ENCODE data around the gene BUB1. TPM values are rescaled to one million over a fixed set of nuclear protein-coding genes. Genes with fewer than 3 reads are reported as not detected.
"Not testable (repeated sequence)": the region's sequence is repeated elsewhere in the genome, so short reads cannot be mapped to it uniquely, and the experiment has no call there.

The BUB1 gene
- total RNA-seq, 2 experiments from 2014 or later = 102 to 111 TPM

DNA sequence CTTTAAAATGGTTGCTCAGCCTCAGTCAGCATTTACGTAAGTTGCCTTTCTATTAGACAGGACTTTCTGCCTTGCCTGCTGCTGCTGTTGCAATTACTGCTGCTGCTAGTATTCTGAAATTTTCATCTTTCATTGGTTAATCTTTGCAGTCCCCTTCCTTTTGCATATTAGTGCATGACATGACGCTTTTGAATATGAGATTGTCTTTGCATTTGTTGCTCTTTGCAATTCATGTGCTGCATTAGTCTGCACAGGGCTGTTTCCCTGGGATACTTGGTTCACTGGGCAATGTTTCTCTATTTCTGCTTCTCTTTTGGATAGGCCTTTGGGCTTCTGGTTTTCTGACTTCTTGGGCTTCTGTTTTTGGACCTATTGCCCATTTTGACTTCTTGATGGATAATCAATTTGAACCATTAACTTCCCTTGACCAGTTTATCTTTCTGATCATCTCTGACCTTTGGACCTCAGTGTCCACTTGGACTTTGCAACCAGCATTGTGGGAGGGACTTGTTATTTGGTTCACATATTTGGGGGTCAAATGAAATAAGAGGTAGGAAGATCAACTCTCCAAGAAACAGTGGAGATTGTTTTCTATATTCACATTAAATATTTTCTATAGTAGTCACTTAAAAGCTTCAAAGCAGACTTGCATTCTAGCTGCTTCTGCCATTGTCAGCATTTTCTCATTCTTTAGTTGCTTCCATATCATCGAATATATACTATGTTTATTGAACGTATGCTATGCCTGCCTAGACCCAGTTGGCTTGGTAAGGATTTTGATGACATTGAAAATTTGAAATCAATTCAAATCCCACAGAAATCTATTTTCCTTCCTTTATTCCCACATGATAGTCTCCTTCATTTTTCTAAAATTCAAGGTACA is 12.5 kb upstream of the BUB1 start:
- intact Hi-C loops (cut with micrococcal nuclease) = no loop called here
- no peak for ATAC-seq
- TF ChIP-seq, protein P1, sequence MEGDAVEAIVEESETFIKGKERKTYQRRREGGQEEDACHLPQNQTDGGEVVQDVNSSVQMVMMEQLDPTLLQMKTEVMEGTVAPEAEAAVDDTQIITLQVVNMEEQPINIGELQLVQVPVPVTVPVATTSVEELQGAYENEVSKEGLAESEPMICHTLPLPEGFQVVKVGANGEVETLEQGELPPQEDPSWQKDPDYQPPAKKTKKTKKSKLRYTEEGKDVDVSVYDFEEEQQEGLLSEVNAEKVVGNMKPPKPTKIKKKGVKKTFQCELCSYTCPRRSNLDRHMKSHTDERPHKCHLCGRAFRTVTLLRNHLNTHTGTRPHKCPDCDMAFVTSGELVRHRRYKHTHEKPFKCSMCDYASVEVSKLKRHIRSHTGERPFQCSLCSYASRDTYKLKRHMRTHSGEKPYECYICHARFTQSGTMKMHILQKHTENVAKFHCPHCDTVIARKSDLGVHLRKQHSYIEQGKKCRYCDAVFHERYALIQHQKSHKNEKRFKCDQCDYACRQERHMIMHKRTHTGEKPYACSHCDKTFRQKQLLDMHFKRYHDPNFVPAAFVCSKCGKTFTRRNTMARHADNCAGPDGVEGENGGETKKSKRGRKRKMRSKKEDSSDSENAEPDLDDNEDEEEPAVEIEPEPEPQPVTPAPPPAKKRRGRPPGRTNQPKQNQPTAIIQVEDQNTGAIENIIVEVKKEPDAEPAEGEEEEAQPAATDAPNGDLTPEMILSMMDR (IDR thresholded peaks at IDR 0.05) = no peak
- H3K4me1 Mint-ChIP-seq (ENCODE audit: low read depth) = peaks cover 5% of the 10 kb centered on the region
- no peak overlapping the region for H3K27ac Mint-ChIP-seq
- H3K9me3 Mint-ChIP-seq = peaks cover 10% of the 10 kb centered on the region
- ChIA-PET CTCF (no interaction called here), POLR2A (no interaction called here)
- no peak overlapping the region for H3K4me3 Mint-ChIP-seq
- H3K27me3 Mint-ChIP-seq = peaks cover 18% of the 10 kb centered on the region
- no peaks in the 10 kb centered on the region for H3K36me3 Mint-ChIP-seq (ENCODE audit: low read depth)
- no peak for DNase-seq

- H3K27me3 Mint-ChIP-seq = peaks cover 13% of the 10 kb centered on the region
- H3K36me3 Mint-ChIP-seq (ENCODE audit: low read depth) = no peaks in the 10 kb centered on the region
- no peak for DNase-seq
- no peak overlapping the region for H3K27ac Mint-ChIP-seq
- H3K9me3 Mint-ChIP-seq = peaks cover 10% of the 10 kb centered on the region
- ChIA-PET POLR2A (no interaction called here), CTCF (no interaction called here)
- H3K4me3 Mint-ChIP-seq = no peak overlapping the region
- TF ChIP-seq, protein P1 (IDR thresholded peaks at IDR 0.05) = no peak
- intact Hi-C loops (cut with micrococcal nuclease) = no loop called here
- no peaks in the 10 kb centered on the region for H3K4me1 Mint-ChIP-seq (ENCODE audit: low read depth)
- ATAC-seq = no peak
Measured at GRCh38 chr2:110688594-110689091, 10.8 kb upstream of the BUB1 start.

- H3K27ac Mint-ChIP-seq; H3K4me3 Mint-ChIP-seq; H3K4me1 Mint-ChIP-seq (ENCODE audit: low read depth); DNase-seq; POLR2A ChIA-PET; intact Hi-C loops (cut with micrococcal nuclease); H3K36me3 Mint-ChIP-seq (ENCODE audit: low read depth); ATAC-seq; H3K9me3 Mint-ChIP-seq: not testable (repeated sequence)
- CTCF ChIA-PET = interaction anchor here (2.2 kb wide), 1 partner anchor 68 kb away, joined by 9 read pairs; no protein-coding TSS in a partner anchor
- H3K27me3 Mint-ChIP-seq = peaks cover 11% of the 10 kb centered on the region
Measured at GRCh38 chr2:110687775-110688484, 10.1 kb upstream of the BUB1 start.

DNA sequence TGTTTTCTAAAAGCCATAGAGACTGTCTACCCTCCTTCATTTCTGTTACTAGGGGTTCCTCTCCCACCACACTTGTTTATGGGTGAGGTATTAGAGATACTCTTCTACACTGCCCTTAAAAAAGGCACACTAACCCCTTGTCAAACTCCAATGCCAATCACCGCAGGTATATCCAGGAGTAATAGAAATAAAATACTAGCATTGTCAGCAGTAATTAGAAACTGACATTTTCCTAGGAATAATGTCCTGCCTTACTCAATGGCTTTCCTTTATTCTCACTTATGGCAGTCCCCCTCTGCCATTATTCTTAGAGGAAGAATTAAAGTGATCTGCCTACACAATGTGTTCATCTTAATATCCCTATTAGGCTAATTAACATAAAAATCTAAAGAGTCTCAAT is 5.0 kb upstream of the BUB1 start:
- TF ChIP-seq, protein P1 (IDR thresholded peaks at IDR 0.05) = no peak
- Mint-ChIP-seq H3K27ac (no peak overlapping the region), H3K27me3 (peaks cover 5% of the 10 kb centered on the region), H3K9me3 (peaks cover 6% of the 10 kb centered on the region), H3K36me3 (ENCODE audit: low read depth) (no peaks in the 10 kb centered on the region), H3K4me1 (ENCODE audit: low read depth) (peaks cover 4% of the 10 kb centered on the region), H3K4me3 (no peak overlapping the region)
- DNase-seq = no peak
- CTCF ChIA-PET = interaction anchor here (2.1 kb wide), 1 partner anchor 72 kb away, joined by 6 read pairs; no protein-coding TSS in a partner anchor
- no peak for ATAC-seq
- POLR2A ChIA-PET = no interaction called here
- intact Hi-C loops (cut with micrococcal nuclease) = no loop called here

DNA sequence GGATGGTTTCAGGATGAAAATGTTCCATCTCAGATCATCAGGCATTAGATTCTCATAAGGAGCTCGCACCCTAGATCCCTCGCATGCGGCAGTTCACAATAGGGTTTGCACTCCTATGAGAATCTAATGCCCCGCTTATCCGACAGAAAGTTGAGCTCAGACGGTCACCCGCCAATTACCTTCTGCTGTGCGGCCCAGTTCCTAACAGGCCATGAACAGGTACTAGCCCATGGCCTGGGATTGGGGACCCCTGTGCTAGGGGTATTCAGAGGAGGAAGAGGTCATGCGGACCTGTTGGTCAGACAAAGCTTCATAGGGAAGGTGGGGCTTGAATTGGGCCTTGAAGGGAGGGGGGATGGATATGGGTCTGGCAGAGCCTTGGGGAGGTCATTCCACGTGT is 4.4 kb upstream of the BUB1 start:
- POLR2A ChIA-PET = no interaction called here
- peaks cover 2% of the 10 kb centered on the region for H3K9me3 Mint-ChIP-seq
- intact Hi-C loops (cut with micrococcal nuclease) = no loop called here
- CTCF ChIA-PET = interaction anchor here (2.1 kb wide), 1 partner anchor 73 kb away, joined by 6 read pairs; no protein-coding TSS in a partner anchor
- no peak overlapping the region for H3K27ac Mint-ChIP-seq
- H3K4me3 Mint-ChIP-seq = no peak overlapping the region
- H3K36me3 Mint-ChIP-seq (ENCODE audit: low read depth) = no peaks in the 10 kb centered on the region
- DNase-seq (no peak), ATAC-seq (no peak)
- peaks cover 4% of the 10 kb centered on the region for H3K4me1 Mint-ChIP-seq (ENCODE audit: low read depth)
- TF ChIP-seq, protein P1 (IDR thresholded peaks at IDR 0.05) = no peak
- H3K27me3 Mint-ChIP-seq = peaks cover 5% of the 10 kb centered on the region

Data from activated CD8-positive, alpha-beta T cell treated with anti-CD3 and anti-CD28 coated beads for 36 hours (primary cell).